ENCODE results near the gene KISS1.

The KISS1 gene

DNA sequence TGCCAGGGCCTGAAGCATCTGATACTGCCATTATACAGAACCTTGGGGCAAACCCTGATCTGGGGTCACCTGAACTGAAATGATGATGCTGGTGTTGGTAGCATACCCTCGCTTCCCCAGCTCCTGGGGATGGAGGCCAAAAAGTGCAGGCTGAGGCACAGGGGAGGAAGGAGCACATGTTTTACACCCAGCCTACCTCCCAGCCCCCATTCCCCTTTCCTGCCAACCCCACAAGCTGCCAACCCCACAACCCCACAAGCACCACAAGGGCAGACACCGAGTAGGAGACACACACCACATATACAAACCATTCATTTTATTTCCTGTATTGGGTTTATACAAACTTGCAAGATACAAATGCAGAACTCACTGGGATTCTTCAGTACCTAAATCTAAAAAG lies 22.3 kb upstream of the KISS1 start:
- no peak for DNase-seq (ENCODE audit: low read depth)
- TF ChIP-seq, protein P1, sequence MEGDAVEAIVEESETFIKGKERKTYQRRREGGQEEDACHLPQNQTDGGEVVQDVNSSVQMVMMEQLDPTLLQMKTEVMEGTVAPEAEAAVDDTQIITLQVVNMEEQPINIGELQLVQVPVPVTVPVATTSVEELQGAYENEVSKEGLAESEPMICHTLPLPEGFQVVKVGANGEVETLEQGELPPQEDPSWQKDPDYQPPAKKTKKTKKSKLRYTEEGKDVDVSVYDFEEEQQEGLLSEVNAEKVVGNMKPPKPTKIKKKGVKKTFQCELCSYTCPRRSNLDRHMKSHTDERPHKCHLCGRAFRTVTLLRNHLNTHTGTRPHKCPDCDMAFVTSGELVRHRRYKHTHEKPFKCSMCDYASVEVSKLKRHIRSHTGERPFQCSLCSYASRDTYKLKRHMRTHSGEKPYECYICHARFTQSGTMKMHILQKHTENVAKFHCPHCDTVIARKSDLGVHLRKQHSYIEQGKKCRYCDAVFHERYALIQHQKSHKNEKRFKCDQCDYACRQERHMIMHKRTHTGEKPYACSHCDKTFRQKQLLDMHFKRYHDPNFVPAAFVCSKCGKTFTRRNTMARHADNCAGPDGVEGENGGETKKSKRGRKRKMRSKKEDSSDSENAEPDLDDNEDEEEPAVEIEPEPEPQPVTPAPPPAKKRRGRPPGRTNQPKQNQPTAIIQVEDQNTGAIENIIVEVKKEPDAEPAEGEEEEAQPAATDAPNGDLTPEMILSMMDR (IDR thresholded peaks at IDR 0.05; ENCODE audit: control insufficient read depth, extremely low read depth, insufficient read depth), result no peak
- H3K4me3 ChIP-seq (ENCODE audit: low read depth, low read length), result no peak overlapping the region

DNA sequence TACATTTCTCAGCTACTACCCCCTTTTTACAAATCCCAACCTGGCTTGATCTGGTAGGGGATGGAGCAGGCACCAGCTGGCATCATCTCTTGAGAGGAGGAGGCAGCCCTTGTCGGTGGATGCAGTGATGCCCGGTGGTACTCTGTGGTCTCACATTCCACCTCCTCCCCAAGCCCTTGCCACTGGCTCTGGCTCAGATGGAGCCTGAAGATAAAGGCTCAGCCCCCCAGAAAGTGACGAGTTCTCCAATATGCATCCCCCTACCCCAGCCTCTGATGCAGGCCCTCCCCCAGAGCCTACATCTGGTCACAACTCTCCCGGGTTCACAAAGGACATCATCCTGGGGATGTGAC lies 21.3 kb upstream of the KISS1 start:
- DNase-seq (ENCODE audit: low read depth), result no peak
- no peak overlapping the region for H3K4me3 ChIP-seq (ENCODE audit: low read depth, low read length)
- TF ChIP-seq, protein P1 (IDR thresholded peaks at IDR 0.05; ENCODE audit: control insufficient read depth, extremely low read depth, insufficient read depth), result no peak

DNA sequence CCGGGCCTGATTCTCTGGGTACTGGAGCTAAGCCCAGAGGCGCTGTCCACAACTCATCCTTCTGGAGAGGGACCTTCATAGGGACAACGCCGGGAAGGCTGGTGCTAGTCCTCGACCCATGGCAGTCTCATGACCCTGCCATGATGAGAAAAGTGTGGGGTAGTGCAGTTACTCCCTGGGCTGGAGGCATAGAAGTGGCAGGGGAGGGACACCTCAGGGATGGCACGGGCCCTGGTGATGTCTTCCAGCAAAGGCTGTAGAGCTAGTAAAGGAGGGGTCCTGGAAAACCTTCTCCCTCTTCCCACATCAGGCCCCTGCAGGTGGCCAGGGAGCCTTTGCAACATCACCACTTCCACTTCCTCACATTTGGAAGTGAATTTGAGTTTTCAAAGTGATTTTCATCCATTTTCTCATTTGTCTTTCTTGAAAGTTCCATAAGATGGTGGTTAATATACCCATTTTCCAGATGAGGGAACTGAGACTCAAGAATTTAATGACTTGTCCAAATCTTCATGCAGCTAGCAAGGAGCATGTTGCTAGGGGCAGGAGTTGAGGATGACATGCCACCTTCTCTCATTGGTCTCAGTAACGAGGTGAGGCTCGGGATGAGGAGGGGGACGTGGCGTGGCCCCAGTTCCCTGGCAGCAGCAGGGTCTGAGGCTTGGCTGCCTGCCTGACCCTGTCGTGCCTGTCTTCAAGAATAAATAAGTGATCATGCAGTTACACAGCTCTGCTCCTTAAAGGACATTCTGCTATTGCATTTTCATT lies 20.8 kb upstream of the KISS1 start:
- no peak overlapping the region for H3K4me3 ChIP-seq (ENCODE audit: low read depth, low read length)
- TF ChIP-seq, protein P1 (IDR thresholded peaks at IDR 0.05; ENCODE audit: control insufficient read depth, extremely low read depth, insufficient read depth), result no peak
- no peak for DNase-seq (ENCODE audit: low read depth)

DNA sequence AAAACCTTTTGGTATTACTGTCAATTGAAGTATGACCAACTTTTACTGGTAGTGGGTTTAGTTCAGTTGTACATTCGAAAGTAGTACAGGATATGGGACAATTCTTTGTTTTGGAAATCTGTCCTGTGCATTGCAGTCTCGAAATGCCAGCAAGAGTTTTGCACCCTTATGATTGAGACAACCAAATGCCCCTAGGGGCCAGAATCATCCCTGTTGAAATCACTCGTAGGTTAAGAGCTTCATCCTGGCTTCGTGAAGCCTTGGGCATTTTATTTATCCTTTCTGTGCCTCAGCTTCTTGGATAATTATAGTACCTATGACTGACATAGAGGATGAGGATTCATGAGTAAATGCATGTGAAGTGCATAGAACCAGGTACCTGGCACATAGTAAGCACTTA lies 19.9 kb upstream of the KISS1 start:
- no peak overlapping the region for H3K4me3 ChIP-seq (ENCODE audit: low read depth, low read length)
- no peak for DNase-seq (ENCODE audit: low read depth)
- TF ChIP-seq, protein P1 (IDR thresholded peaks at IDR 0.05; ENCODE audit: control insufficient read depth, extremely low read depth, insufficient read depth), result no peak

DNA sequence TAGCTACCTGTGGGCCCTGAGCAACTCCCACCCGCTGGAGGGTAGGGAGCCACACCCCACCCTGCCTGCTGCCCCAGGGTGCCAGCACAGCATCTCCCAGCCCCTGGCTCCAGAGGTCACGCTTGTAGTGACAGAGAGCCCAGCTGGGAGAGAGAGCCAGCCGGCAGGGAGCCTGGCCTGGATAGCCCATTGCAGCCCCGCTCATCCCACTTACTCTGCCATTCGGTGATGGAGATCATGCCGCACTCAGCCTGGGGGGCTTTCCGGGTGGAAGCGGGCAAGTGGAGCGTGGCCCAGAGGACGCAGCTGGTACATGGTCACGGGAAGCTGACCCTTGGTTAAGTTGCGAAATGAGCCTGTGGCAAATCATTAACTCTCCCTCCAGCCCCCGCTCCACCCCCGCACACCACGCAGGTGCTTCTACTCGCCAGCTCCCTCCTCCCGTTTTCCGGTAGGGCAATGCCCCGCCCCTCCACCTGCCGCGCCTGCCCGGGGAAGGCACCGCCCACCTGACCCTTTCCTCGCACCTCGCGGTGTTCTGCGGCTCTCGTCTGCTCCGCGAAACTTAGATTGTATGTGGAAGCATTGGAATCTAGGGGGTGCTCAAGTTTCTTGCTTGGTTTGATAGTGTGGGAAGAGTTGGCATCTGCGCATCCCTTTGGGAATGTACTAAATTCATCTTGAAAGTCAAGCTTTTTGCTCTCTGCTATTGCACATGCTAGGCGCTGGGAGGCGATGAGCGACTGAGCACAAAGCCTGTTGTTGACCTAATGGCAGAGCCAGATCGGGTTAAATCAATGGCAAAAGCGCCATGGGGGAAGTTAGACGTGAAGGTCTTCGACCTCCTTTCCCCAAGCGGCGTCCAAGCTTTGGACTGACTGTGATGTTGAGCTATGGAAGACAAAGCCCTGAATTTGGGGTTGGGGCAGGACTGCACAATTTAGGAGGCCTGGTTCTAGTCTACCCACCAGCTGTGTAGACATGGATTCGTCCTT lies 17.7 kb upstream of the KISS1 start, which contains the start of gene GOLT1A:
Gene GOLT1A (minus strand): TSS at position 321 of the 995 bp plus-strand sequence. CDS start 82 bp downstream, at position 239.
- peak; percentile 69 for DNase-seq (ENCODE audit: low read depth)
- TF ChIP-seq, protein P1 (IDR thresholded peaks at IDR 0.05; ENCODE audit: control insufficient read depth, extremely low read depth, insufficient read depth), result peak; percentile 91
- peak within 1 kb of the TSS; percentile 59 for H3K4me3 ChIP-seq (ENCODE audit: low read depth, low read length)

DNA sequence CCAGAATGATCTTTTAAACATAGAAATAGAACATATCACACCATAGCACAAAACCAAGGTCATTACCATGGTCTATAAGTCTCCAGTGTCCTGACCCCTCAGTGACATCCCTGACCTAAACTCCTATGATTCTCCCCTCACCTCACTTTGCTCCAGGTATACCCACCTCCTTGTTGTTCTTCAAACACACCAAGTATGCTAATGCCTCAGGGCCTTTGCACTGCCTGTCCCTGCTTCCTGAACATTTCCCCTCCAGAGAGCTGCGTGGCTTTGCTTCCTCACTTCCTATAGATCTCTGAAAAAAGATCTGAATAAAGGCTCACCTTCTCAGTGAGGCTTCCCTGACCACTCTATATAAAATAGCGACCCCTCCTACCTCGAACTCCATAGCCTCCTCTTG lies 16.4 kb upstream of the KISS1 start:
- no peak for DNase-seq (ENCODE audit: low read depth)
- TF ChIP-seq, protein P1 (IDR thresholded peaks at IDR 0.05; ENCODE audit: control insufficient read depth, extremely low read depth, insufficient read depth), result no peak

More for the DNA sequence above, 16.4 kb upstream of the KISS1 start:
- no peak overlapping the region for H3K4me3 ChIP-seq (ENCODE audit: low read depth, low read length)
